GM12878 (cell line): Measurements from ENCODE around the gene SLAMF1. TPM values are rescaled to one million over a fixed set of nuclear protein-coding genes. Genes with fewer than 3 reads are reported as not detected.

ENCODE experiments used
- ATAC-seq: fragments of 200-7000 bp; cut with Tn5 transposase; 3 replicates; pipeline ENCODE4 v1.9.1; 2020; ENCODE audit warnings: mild to moderate bottlenecking, moderate library complexity
- BruUV-seq: library from RNA; stranded (reverse); fragments of 400-500 nt; replicated peaks from 2 replicates; lab custom pipeline; 2021; lab: Mats Ljungman, UMichigan
- CTCF ChIA-PET: fragments of 300-600 bp; sonication (Branson Sonifier 250); formaldehyde crosslinking; extraction: SDS; loops from one replicate; lab custom pipeline; 2021; ENCODE audit warnings: inconsistent platforms; lab: Yijun Ruan, JAX
- POLR2A ChIA-PET: fragments of 350-600 bp; formaldehyde crosslinking; extraction: SDS; loops from one replicate; lab custom pipeline; 2021; ENCODE audit warnings: inconsistent platforms; lab: Charles Lee
- RAD21 ChIA-PET: fragments of 300-600 bp; sonication (Branson Sonifier 250); formaldehyde crosslinking; loops from one replicate; lab custom pipeline; 2023; ENCODE audit warnings: antibody characterized with exemption; ENCODE audit not compliant: unreplicated experiment; lab: Charles Lee
- SMC1A ChIA-PET: fragments of 300-600 bp; sonication (Branson Sonifier 250); formaldehyde crosslinking; loops from one replicate; lab custom pipeline; 2023; ENCODE audit not compliant: unreplicated experiment, uncharacterized antibody; lab: Charles Lee
- DNase-seq: peaks from one replicate; pipeline ENCODE4 v3.0.0-alpha.2; 2011; ENCODE audit warnings: low read depth, low spot score
- FAIRE-seq: peaks from 3 replicates; lab custom pipeline; 2011; peaks lifted over from hg19 to GRCh38; lab: Jason Lieb, UNC
- H2AFZ ChIP-seq: 2 replicates; pipeline ENCODE4 v1.6.0; 2011; ENCODE audit warnings: low read depth, low read length, control low read depth; ENCODE audit not compliant: control insufficient read depth
- H3K27ac ChIP-seq: 2 replicates; pipeline ENCODE4 v1.5.1; 2011; ENCODE audit warnings: control low read depth; ENCODE audit not compliant: control insufficient read depth, insufficient read depth
- H3K27me3 ChIP-seq, 2 experiments: replicated peaks in 1 of 2; 2 replicates each; pipeline versions ENCODE4 v1.6.0 to v1.6.1; 2011; ENCODE audit warnings: low read length in 1 of 2; ENCODE audit not compliant: control insufficient read depth in 2 of 2, insufficient read depth in 2 of 2
- H3K36me3 ChIP-seq, 2 experiments: 2 replicates each; pipeline ENCODE4 v1.5.1; 2011; ENCODE audit warnings: low read length in 1 of 2; ENCODE audit not compliant: control insufficient read depth in 2 of 2, insufficient read depth in 2 of 2
- H3K4me1 ChIP-seq: 2 replicates; pipeline ENCODE4 v1.6.1; 2011; ENCODE audit warnings: mild to moderate bottlenecking, low read length, moderate library complexity, mixed read lengths; ENCODE audit not compliant: control insufficient read depth, insufficient read depth
- H3K4me2 ChIP-seq: 2 replicates; pipeline ENCODE4 v1.6.0; 2011; ENCODE audit warnings: control low read depth; ENCODE audit not compliant: control insufficient read depth, insufficient read depth
- H3K4me3 ChIP-seq: fragments of 200-600 bp; sonication (generic); 2 replicates; pipeline ENCODE4 v1.5.1; 2016
- H3K79me2 ChIP-seq: 2 replicates; pipeline ENCODE4 v1.6.0; 2011; ENCODE audit warnings: low read length; ENCODE audit not compliant: control insufficient read depth, insufficient read depth
- H3K9ac ChIP-seq: 2 replicates; pipeline ENCODE4 v1.8.0; 2011; ENCODE audit warnings: low read length, control low read depth, mixed read lengths; ENCODE audit not compliant: control insufficient read depth, insufficient read depth
- H3K9me3 ChIP-seq: replicated peaks from 3 replicates; pipeline ENCODE4 v1.5.1; 2011; ENCODE audit warnings: mild to moderate bottlenecking, low read length; ENCODE audit not compliant: control insufficient read depth, insufficient read depth
- H4K20me1 ChIP-seq: 2 replicates; pipeline ENCODE4 v1.6.0; 2011; ENCODE audit not compliant: control insufficient read depth, insufficient read depth
- CEBPZ ChIP-seq: fragments of 150-350 bp; IDR thresholded peaks from 2 replicates; pipeline ENCODE4 v1.6.1; 2016; ENCODE audit warnings: low read depth, low read length
- CUX1 ChIP-seq: IDR thresholded peaks from 2 replicates; pipeline ENCODE4 v1.6.1; 2012; ENCODE audit warnings: improper control_type of control experiment, low read depth, low read length; ENCODE audit not compliant: insufficient replicate concordance
- FOXM1 ChIP-seq: IDR thresholded peaks from 2 replicates; pipeline ENCODE4 v1.6.1; 2012; ENCODE audit warnings: low read depth, mild to moderate bottlenecking, inconsistent platforms, low read length, moderate library complexity
- IKZF1 ChIP-seq: fragments of 450-650 bp; conservative IDR thresholded peaks from 2 replicates; pipeline ENCODE4 v1.6.1; 2017; ENCODE audit warnings: antibody characterized with exemption, mild to moderate bottlenecking
- IKZF2 ChIP-seq, 2 experiments: fragments of 450-650 bp; IDR thresholded peaks; 2 replicates each; pipeline ENCODE4 v1.6.1; 2017; ENCODE audit warnings: mild to moderate bottlenecking in 2 of 2, moderate library complexity in 2 of 2
- MLLT1 ChIP-seq: fragments of 450-650 bp; IDR thresholded peaks from 2 replicates; pipeline ENCODE4 v1.6.1; 2016; ENCODE audit warnings: mild to moderate bottlenecking
- MXI1 ChIP-seq: fragments of 150-350 bp; IDR thresholded peaks from 2 replicates; pipeline ENCODE4 v1.6.1; 2011; ENCODE audit warnings: low read depth, mild to moderate bottlenecking, inconsistent platforms, low read length, improper control_type of control experiment
- POU2F2 ChIP-seq: IDR thresholded peaks from 3 replicates; pipeline ENCODE4 v1.6.1; 2011; ENCODE audit warnings: low read depth, mild to moderate bottlenecking, low read length, borderline replicate concordance
- TBL1XR1 ChIP-seq: IDR thresholded peaks from 2 replicates; pipeline ENCODE4 v1.6.1; 2012; ENCODE audit warnings: low read depth, low read length, improper control_type of control experiment
- WRNIP1 ChIP-seq: IDR thresholded peaks from 2 replicates; pipeline ENCODE4 v1.6.1; 2011; ENCODE audit warnings: low read depth, low read length, improper control_type of control experiment, borderline replicate concordance
- WGBS: methylation state at CpG from one replicate; pipeline ENCODE4 v1.1.6; 2016; ENCODE audit warnings: low lambda C conversion rate; ENCODE audit not compliant: insufficient replicate concordance, insufficient coverage; ENCODE audit errors: missing lambda C conversion rate; 5-methylcytosine and 5-hydroxymethylcytosine counted together
- in situ Hi-C: fragments of 300-500 bp; cut with MboI; formaldehyde crosslinking; loops from 9 replicates; pipeline ENCODE4 v1.14.3; 2018; ENCODE audit warnings: mixed read lengths
- intact Hi-C: fragments of 100-400 bp; cut with micrococcal nuclease; formaldehyde crosslinking; loops from one replicate; pipeline ENCODE4 v1.14.2; 2022; ENCODE audit not compliant: unreplicated experiment
- polyA plus RNA-seq, 11 experiments: library from polyadenylated mRNA; depleted of rRNA in 4 of 11; unstranded in 6 of 11; stranded (reverse) in 5 of 11; fragments of >200 nt; fragmentation: Nextera tagmentation in 4 of 11; fragmentation: Illumina TruSeq in 1 of 11; extraction: Ambion mirVana in 4 of 11; extraction: Trizol in 1 of 11; gene quantifications; 1 replicate in 1 of 11; 2 replicates in 10 of 11; pipeline versions ENCODE4 v1.2.1 to v1.2.3, GENCODE V29; 2011 to 2016; ENCODE audit warnings: inconsistent platforms in 2 of 11, missing spikeins in 2 of 11, low read depth in 1 of 11
- total RNA-seq, 4 experiments: library from RNA; depleted of rRNA in 3 of 4; stranded (reverse); fragments of >200 nt in 3 of 4; fragmentation: Illumina TruSeq in 1 of 4; extraction: Trizol in 1 of 4; gene quantifications; 2 replicates each; pipeline versions ENCODE4 v1.2.1 to v1.2.3, GENCODE V29; 2013 to 2021

Gene SLAMF1
- total and polyA plus RNA-seq, 10 of the 15 experiments (the other 5 are each of a cell fraction or from before 2014, with no cell fraction given): 87.3 to 260 (median 131) TPM

GRCh38 chr1:160607011-160607671 is 39.7 kb downstream of the SLAMF1 start:
- H3K27me3 ChIP-seq: no peaks in the 10 kb centered on the region
- WGBS: 32% methylated on average over 3 of the region's 3 CpGs
- H3K79me2 ChIP-seq: no peaks in the 10 kb centered on the region
- peak overlapping the region; percentile 89 for H3K27ac ChIP-seq
- no TSS peak for BruUV-seq
- ChIA-PET POLR2A (interaction anchor here (0.6 to 5.3 kb wide), 11 partner anchors 19 to 178 kb away, joined by 3 to 45 read pairs (median 7); partner anchors contain the start of genes CD84, SLAMF1 and SLAMF6), SMC1A (interaction anchor here (0.8 to 7.1 kb wide), 26 partner anchors 12 to 253 kb away, joined by 3 to 395 read pairs (median 10); partner anchors contain the start of genes CD84 and SLAMF6), RAD21 (interaction anchor here (0.5 to 8.3 kb wide), 30 partner anchors 9 to 385 kb away, joined by 3 to 257 read pairs (median 6); partner anchors contain the start of genes CD84 and SLAMF6), CTCF (interaction anchor here (0.5 to 9.9 kb wide), 37 partner anchors 10 to 1956 kb away, joined by 3 to 355 read pairs (median 5); partner anchors contain the start of genes CD84 and SLAMF6)
- peaks cover 6% of the 10 kb centered on the region for H3K9me3 ChIP-seq
- H2AFZ ChIP-seq: no peak overlapping the region; the same call in 1 of the 2 replicates
- peak overlapping the region; percentile 49 for H3K9ac ChIP-seq
- peaks cover 7 to 8% of the 10 kb centered on the region in 2 experiments for H3K36me3 ChIP-seq
- peak; percentile 90 for DNase-seq
- peak overlapping the region; percentile 51 for H3K4me2 ChIP-seq
- intact Hi-C loops: loop anchor here (1.0 to 5.0 kb wide), 5 partner anchors 30 to 415 kb away; partner anchors contain the start of genes CASQ1, COPA and NCSTN
- H3K4me1 ChIP-seq: peaks cover 30% of the 10 kb centered on the region
- no peak overlapping the region for H3K4me3 ChIP-seq
- H4K20me1 ChIP-seq: no peaks in the 10 kb centered on the region
- in situ Hi-C loops: loop anchor here (5.0 kb wide), 2 partner anchors 60 to 180 kb away; no protein-coding TSS in a partner anchor
- FAIRE-seq: peak; percentile 97
- peak; percentile 83 for ATAC-seq
- TF ChIP-seq TBL1XR1 (no peak), FOXM1 (peak; percentile 58; the same call in 1 of the 2 replicates), IKZF2 (IDR thresholded peaks at IDR 0.05) (peak in 1 of 2 experiments; percentile 61; a peak in 2 of 4 replicates), MLLT1 (peak; percentile 39; the same call in 1 of the 2 replicates), CEBPZ (no peak), POU2F2 (0 out of 3 replicates have a peak, but pooled peaks have one; percentile 13), MXI1 (no peak), IKZF1 (peak; percentile 33), CUX1 (no peak), WRNIP1 (0 out of 2 replicates have a peak, but pooled peaks have one; percentile 45)
